CD14-positive monocyte (primary cell): ENCODE results near the gene MICB. TPM values are rescaled to one million over a fixed set of nuclear protein-coding genes. Genes with fewer than 3 reads are reported as not detected.

Experiments
- DNase-seq, 3 donors: peaks; one replicate each; pipeline ENCODE4 v3.0.0-alpha.2; 2011 to 2022
- H2AFZ ChIP-seq: 2 replicates; pipeline ENCODE4 v1.6.0; 2012; ENCODE audit warnings: mild to moderate bottlenecking, low read depth, low read length, inconsistent platforms; ENCODE audit not compliant: insufficient read depth, poor library complexity, severe bottlenecking
- H3K27ac ChIP-seq, 2 donors: 1 replicate in 1 of 2; 2 replicates in 1 of 2; pipeline ENCODE4 v1.5.1; 2012 to 2013; ENCODE audit warnings: low read length in 2 of 2, control low read depth in 1 of 2, inconsistent platforms in 1 of 2, low read depth in 1 of 2, mild to moderate bottlenecking in 1 of 2
- H3K27me3 ChIP-seq, 2 donors: one replicate each; pipeline versions ENCODE4 v1.6.0 to v1.6.1; 2011 to 2013; ENCODE audit warnings: low read length in 2 of 2; ENCODE audit not compliant: control insufficient read depth in 2 of 2, insufficient read depth in 2 of 2
- H3K36me3 ChIP-seq, 2 donors: replicated peaks in 1 of 2; 1 replicate in 1 of 2; 2 replicates in 1 of 2; pipeline versions ENCODE4 v1.5.1 to v1.6.1; 2012 to 2013; ENCODE audit warnings: low read length in 2 of 2, control low read depth in 1 of 2, inconsistent platforms in 1 of 2, mild to moderate bottlenecking in 1 of 2; ENCODE audit not compliant: insufficient read depth in 2 of 2, control insufficient read depth in 1 of 2
- H3K4me1 ChIP-seq, 2 donors: 1 replicate in 1 of 2; 2 replicates in 1 of 2; pipeline versions ENCODE4 v1.5.1 to v1.6.1; 2012 to 2013; ENCODE audit warnings: low read length in 2 of 2, control low read depth in 1 of 2, inconsistent platforms in 1 of 2, mild to moderate bottlenecking in 1 of 2, moderate library complexity in 1 of 2; ENCODE audit not compliant: insufficient read depth in 2 of 2, control insufficient read depth in 1 of 2
- H3K4me2 ChIP-seq: replicated peaks from 2 replicates; pipeline ENCODE3; 2012; ENCODE audit warnings: low read length, moderate library complexity, mild to moderate bottlenecking; ENCODE audit not compliant: poor library complexity, severe bottlenecking; ENCODE audit errors: extremely low read depth
- H3K4me3 ChIP-seq, 3 experiments: fragments of 200-600 bp in 1 of 3; sonication (generic) in 1 of 3; replicated peaks in 1 of 3; 1 replicate in 2 of 3; 2 replicates in 1 of 3; pipeline ENCODE4 v1.5.1; 2011 to 2013; ENCODE audit warnings: low read length in 3 of 3, mild to moderate bottlenecking in 3 of 3, control low read depth in 2 of 3, low read depth in 2 of 3, inconsistent platforms in 1 of 3, moderate library complexity in 1 of 3
- H3K79me2 ChIP-seq: 2 replicates; pipeline ENCODE4 v1.6.0; 2012; ENCODE audit warnings: mild to moderate bottlenecking, control low read depth, inconsistent platforms, low read length, moderate library complexity; ENCODE audit not compliant: insufficient read depth
- H3K9ac ChIP-seq: 2 replicates; pipeline ENCODE4 v1.6.0; 2017; ENCODE audit warnings: low read length, mild to moderate bottlenecking; ENCODE audit not compliant: insufficient read depth, poor library complexity, severe bottlenecking
- H3K9me3 ChIP-seq, 2 donors: replicated peaks in 1 of 2; 1 replicate in 1 of 2; 2 replicates in 1 of 2; pipeline versions ENCODE4 v1.5.1 to v1.6.1; 2012 to 2013; ENCODE audit warnings: low read length in 2 of 2, control low read depth in 1 of 2; ENCODE audit not compliant: control insufficient read depth in 1 of 2, insufficient read depth in 1 of 2
- H4K20me1 ChIP-seq: 2 replicates; pipeline ENCODE4 v1.6.0; 2012; ENCODE audit warnings: mild to moderate bottlenecking, low read length, control low read depth, moderate library complexity; ENCODE audit not compliant: insufficient read depth
- H3K27ac Mint-ChIP-seq, 7 donors: one replicate each; pipeline ENCODE4 v1.8.0; 2020; ENCODE audit warnings: mild to moderate bottlenecking in 7 of 7, mixed read lengths in 7 of 7, moderate library complexity in 6 of 7, inconsistent platforms in 2 of 7
- H3K27me3 Mint-ChIP-seq, 3 donors: one replicate each; pipeline ENCODE4 v1.8.0; 2021 to 2022; ENCODE audit warnings: low read depth in 3 of 3, mild to moderate bottlenecking in 3 of 3, mixed read lengths in 3 of 3, moderate library complexity in 3 of 3, inconsistent platforms in 1 of 3
- H3K36me3 Mint-ChIP-seq, 2 donors: one replicate each; pipeline ENCODE4 v1.8.0; 2020; ENCODE audit warnings: mixed read lengths in 2 of 2, inconsistent platforms in 1 of 2, mild to moderate bottlenecking in 1 of 2
- H3K4me1 Mint-ChIP-seq: one replicate; pipeline ENCODE4 v1.8.0; 2020; ENCODE audit warnings: mild to moderate bottlenecking, mixed read lengths
- H3K4me3 Mint-ChIP-seq, 2 donors: one replicate each; pipeline ENCODE4 v1.8.0; 2020; ENCODE audit warnings: mild to moderate bottlenecking in 2 of 2, mixed read lengths in 2 of 2, moderate library complexity in 1 of 2
- H3K9me3 Mint-ChIP-seq, 7 donors: one replicate each; pipeline ENCODE4 v1.8.0; 2020 to 2022; ENCODE audit warnings: mixed read lengths in 7 of 7, mild to moderate bottlenecking in 6 of 7, moderate library complexity in 6 of 7, inconsistent platforms in 2 of 7
- CTCF ChIP-seq: fragments of 200-600 bp; IDR thresholded peaks from one replicate; pipeline ENCODE4 v1.8.0; 2022; ENCODE audit warnings: antibody characterized with exemption, mild to moderate bottlenecking
- WGBS: methylation state at CpG from one replicate; pipeline ENCODE4 v1.1.5; 2013; ENCODE audit warnings: missing lambda C conversion rate; ENCODE audit not compliant: insufficient coverage; 5-methylcytosine and 5-hydroxymethylcytosine counted together
- intact Hi-C, 2 donors: fragments of 100-400 bp; cut with micrococcal nuclease; formaldehyde crosslinking; loops; one replicate each; pipeline versions ENCODE4 v1.15.0 to v1.15.1; 2023
- polyA plus RNA-seq, 3 donors: library from polyadenylated mRNA; depleted of rRNA in 1 of 3; unstranded in 2 of 3; stranded (reverse) in 1 of 3; fragments of 300-500 nt in 2 of 3; fragments of >200 nt in 1 of 3; fragmentation: Illumina TruSeq in 2 of 3; gene quantifications; 1 replicate in 2 of 3; 2 replicates in 1 of 3; pipeline ENCODE4 v1.2.3, GENCODE V29; 2012 to 2021

Gene MICB
- polyA plus RNA-seq, 3 donors: 8.1 to 34.8 (median 11.4) TPM

- Mint-ChIP-seq H3K27ac (peak overlapping the region; percentile 96 to 99 (median 99)), H3K4me3 (peak overlapping the region; percentile 97), H3K36me3 (peaks cover 30 to 37% of the 10 kb centered on the region in 2 donors), H3K4me1 (peaks cover 57% of the 10 kb centered on the region), H3K27me3 (peaks cover 0 to 5% (median 2%) of the 10 kb centered on the region in 3 donors), H3K9me3 (peaks cover 0 to 3% (median 1%) of the 10 kb centered on the region in 7 donors)
- Histone ChIP-seq H3K9me3 (no peaks in the 10 kb centered on the region), H2AFZ (peak overlapping the region; percentile 91), H3K27ac (peak overlapping the region; percentile 82 to 95), H4K20me1 (peaks cover 48% of the 10 kb centered on the region), H3K79me2 (peaks cover 62% of the 10 kb centered on the region), H3K36me3 (peaks cover 8 to 31% of the 10 kb centered on the region in 2 donors), H3K27me3 (no peaks in the 10 kb centered on the region), H3K9ac (peak overlapping the region; percentile 88), H3K4me1 (peaks cover 38 to 51% of the 10 kb centered on the region in 2 donors), H3K4me3 (peak overlapping the region; percentile 87 to 99 (median 90)), H3K4me2 (peak overlapping the region; percentile 85)
- DNase-seq: peak; percentile 94 to 97 (median 94)
- 7% methylated on average over 18 of the region's 29 CpGs for WGBS
- intact Hi-C loops: no loop called here
- TF ChIP-seq CTCF: no peak
Measured at GRCh38 chr6:31462964-31463870, 34.7 kb upstream of the MICB start.

- H3K79me2 ChIP-seq: peaks cover 65% of the 10 kb centered on the region
- intact Hi-C loops: no loop called here
- peaks cover 34 to 40% of the 10 kb centered on the region in 2 donors for H3K36me3 Mint-ChIP-seq
- H3K4me1 ChIP-seq: peaks cover 38 to 55% of the 10 kb centered on the region in 2 donors
- H3K27ac ChIP-seq: peak overlapping the region; percentile 10 to 95
- 92% methylated on average over 6 of the region's 7 CpGs for WGBS
- no peak overlapping the region for H2AFZ ChIP-seq
- peak overlapping the region; percentile 35 to 99 (median 97) for H3K27ac Mint-ChIP-seq
- peak overlapping the region; percentile 97 for H3K4me3 Mint-ChIP-seq
- H3K27me3 ChIP-seq: no peaks in the 10 kb centered on the region
- peaks cover 8 to 35% of the 10 kb centered on the region in 2 donors for H3K36me3 ChIP-seq
- H3K4me1 Mint-ChIP-seq: peaks cover 68% of the 10 kb centered on the region
- DNase-seq: no peak
- no peak for TF ChIP-seq CTCF
- H3K4me3 ChIP-seq: peak overlapping the region; percentile 87 to 99 (median 90)
- peaks cover 0 to 3% (median 0%) of the 10 kb centered on the region in 3 donors for H3K27me3 Mint-ChIP-seq
- H3K9me3 ChIP-seq: no peaks in the 10 kb centered on the region
- peaks cover 0 to 3% (median 1%) of the 10 kb centered on the region in 7 donors for H3K9me3 Mint-ChIP-seq
- H3K9ac ChIP-seq: peak overlapping the region; percentile 88
- H3K4me2 ChIP-seq: peak overlapping the region; percentile 85
- peaks cover 61% of the 10 kb centered on the region for H4K20me1 ChIP-seq
Measured at GRCh38 chr6:31464252-31465184, 33.4 kb upstream of the MICB start.
